HCT116 (cell line): ENCODE results near the gene TREM1.

ENCODE experiments used
- CTCF ChIP-seq, 3 experiments: fragments of 200-600 bp in 1 of 3; sonication (generic) in 1 of 3; IDR thresholded peaks in 2 of 3; conservative IDR thresholded peaks in 1 of 3; 2 replicates each; pipeline ENCODE4 v1.5.1; 2012 to 2017; ENCODE audit warnings: low read depth in 2 of 3, low read length in 2 of 3, antibody characterized with exemption in 1 of 3, borderline replicate concordance in 1 of 3, control low read depth in 1 of 3, mild to moderate bottlenecking in 1 of 3, mixed read lengths in 1 of 3, mixed run types in 1 of 3, moderate library complexity in 1 of 3; ENCODE audit not compliant: insufficient read depth in 1 of 3
- EZH2 ChIP-seq: fragments of 200-600 bp; sonication (generic); IDR thresholded peaks from 2 replicates; pipeline ENCODE4 v1.6.1; 2017; ENCODE audit warnings: antibody characterized with exemption, mixed run types
- POLR2A ChIP-seq: IDR thresholded peaks from 2 replicates; pipeline ENCODE4 v1.7.0; 2011; ENCODE audit warnings: borderline replicate concordance; ENCODE audit not compliant: insufficient read depth, insufficient read length; ENCODE audit errors: extremely low read depth
- POLR2AphosphoS5 ChIP-seq: IDR thresholded peaks from 2 replicates; pipeline ENCODE4 v1.6.1; 2011; ENCODE audit warnings: mild to moderate bottlenecking, low read depth, low read length, moderate library complexity
- RAD21 ChIP-seq: IDR thresholded peaks from 2 replicates; pipeline ENCODE4 v1.6.1; 2012; ENCODE audit warnings: low read depth, mild to moderate bottlenecking
- REST ChIP-seq: IDR thresholded peaks from 2 replicates; pipeline ENCODE4 v1.6.1; 2012; ENCODE audit warnings: low read depth
- YY1 ChIP-seq: IDR thresholded peaks from 2 replicates; pipeline ENCODE4 v1.6.1; 2011; ENCODE audit warnings: low read length, low read depth, moderate library complexity, mild to moderate bottlenecking; ENCODE audit not compliant: insufficient replicate concordance; ENCODE audit errors: extremely low read depth
- ZFX ChIP-seq: fragments of 450-650 bp; IDR thresholded peaks from 2 replicates; pipeline ENCODE4 v1.6.1; 2017

- no peak for TF ChIP-seq EZH2
- TF ChIP-seq CTCF (IDR thresholded peaks at IDR 0.05 in 2 of 3, conservative IDR thresholded peaks at IDR 0.05 in 1 of 3; ENCODE audit: borderline replicate concordance in 1 of 3, insufficient read depth in 1 of 3, low read depth in 2 of 3, low read length in 2 of 3): no peak
- TF ChIP-seq YY1: no peak
- no peak for TF ChIP-seq REST
- TF ChIP-seq ZFX: no peak
- no peak for TF ChIP-seq RAD21
- no peak for TF ChIP-seq POLR2A
- no peak for TF ChIP-seq POLR2AphosphoS5
These were observed 14.5 kb downstream of the TREM1 start for GRCh38 chr6:41271901-41272395.
